Dedifferentiated amniotic fluid mesenchymal stem cell (primary cell): ENCODE data around the gene TAAR1.
"Not testable (repeated sequence)": the region's sequence is repeated elsewhere in the genome, so short reads cannot be mapped to it uniquely, and the experiment has no call there.

ENCODE experiments used
- DNase-seq: peaks from one replicate; pipeline ENCODE4 v3.0.0-alpha.2; 2016; ENCODE audit errors: extremely low spot score

The TAAR1 gene, protein sequence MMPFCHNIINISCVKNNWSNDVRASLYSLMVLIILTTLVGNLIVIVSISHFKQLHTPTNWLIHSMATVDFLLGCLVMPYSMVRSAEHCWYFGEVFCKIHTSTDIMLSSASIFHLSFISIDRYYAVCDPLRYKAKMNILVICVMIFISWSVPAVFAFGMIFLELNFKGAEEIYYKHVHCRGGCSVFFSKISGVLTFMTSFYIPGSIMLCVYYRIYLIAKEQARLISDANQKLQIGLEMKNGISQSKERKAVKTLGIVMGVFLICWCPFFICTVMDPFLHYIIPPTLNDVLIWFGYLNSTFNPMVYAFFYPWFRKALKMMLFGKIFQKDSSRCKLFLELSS

DNA sequence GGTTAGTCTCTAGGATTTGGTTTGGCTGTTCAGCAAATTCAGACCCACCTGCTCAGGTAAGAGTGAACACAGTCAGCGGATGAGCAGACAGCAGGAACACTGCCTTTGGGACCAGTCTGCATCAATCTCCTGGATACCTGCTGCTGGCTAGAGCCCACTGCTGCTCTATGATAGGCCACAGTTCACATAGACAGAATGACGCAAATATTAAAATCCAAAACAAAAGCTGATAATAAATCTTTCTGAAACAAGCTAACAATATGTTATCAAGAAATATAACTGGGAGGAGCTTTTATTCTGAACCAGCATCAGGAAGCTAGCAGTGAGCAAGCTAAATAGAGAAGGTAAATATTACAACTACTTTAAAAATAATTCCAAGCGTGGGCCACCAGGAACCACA is at the start of gene TAAR1:
TSS of gene TAAR1 (minus strand) at position 101 of the 400 bp plus-strand sequence. CDS start 13,179 bp downstream, outside the sequence.
- no peak for DNase-seq

DNA sequence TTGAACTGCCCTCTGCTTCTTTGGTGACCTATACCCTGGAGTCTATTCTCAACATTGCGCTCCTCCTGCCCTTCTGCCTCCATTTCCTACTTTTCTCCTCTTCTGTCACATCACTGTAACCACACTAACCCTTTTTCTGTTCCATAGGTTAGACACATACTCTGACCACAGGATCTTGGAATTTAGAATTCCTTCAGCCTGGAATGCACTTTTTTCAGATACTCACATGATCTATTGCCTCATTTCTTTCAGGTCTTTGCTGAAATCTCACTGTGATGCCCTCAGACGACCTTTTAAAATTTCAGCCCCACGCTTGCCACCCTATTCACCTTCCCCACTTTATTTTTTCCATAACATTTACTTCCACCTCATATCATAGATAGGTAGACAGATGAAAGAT is 49.8 kb upstream of the TAAR1 start:
- no peak for DNase-seq

DNA sequence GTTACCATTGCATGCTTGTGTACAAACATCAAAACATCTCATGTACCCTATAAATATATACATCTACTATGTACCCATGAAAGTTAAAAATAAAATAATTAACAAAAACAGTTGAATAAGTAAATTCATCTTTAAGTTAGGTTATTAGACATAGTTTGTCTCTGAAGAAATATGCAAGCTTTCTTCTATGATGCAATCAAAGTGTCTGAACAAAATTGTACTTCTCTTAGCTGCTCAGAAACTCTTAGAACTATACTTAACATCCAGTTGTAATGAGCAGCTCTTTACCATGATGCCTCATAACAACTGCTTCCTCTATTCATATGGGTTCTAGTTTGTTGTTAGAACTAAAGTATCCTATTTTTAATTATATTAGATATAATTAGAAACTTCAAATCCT is 49.0 kb upstream of the TAAR1 start:
- DNase-seq: no peak

DNA sequence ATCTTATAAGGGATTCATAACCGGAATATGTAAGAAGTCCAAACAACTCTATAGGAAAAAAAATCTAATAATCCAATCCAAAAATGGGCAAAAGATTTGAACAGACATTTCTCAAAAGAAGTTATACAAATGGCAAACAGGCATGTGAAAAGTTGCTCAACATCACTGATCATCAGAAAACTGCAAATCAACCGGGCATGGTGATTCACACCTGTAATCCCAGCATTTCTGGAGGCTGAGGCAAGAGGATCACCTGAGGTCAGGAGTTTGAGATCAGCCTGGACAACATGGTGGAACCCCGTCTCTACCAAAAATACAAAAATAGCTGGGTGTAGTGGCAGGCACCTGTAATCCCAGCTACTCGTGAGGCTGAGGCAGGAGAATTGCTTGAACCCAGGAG is 47.8 kb upstream of the TAAR1 start:
- DNase-seq: not testable (repeated sequence)

DNA sequence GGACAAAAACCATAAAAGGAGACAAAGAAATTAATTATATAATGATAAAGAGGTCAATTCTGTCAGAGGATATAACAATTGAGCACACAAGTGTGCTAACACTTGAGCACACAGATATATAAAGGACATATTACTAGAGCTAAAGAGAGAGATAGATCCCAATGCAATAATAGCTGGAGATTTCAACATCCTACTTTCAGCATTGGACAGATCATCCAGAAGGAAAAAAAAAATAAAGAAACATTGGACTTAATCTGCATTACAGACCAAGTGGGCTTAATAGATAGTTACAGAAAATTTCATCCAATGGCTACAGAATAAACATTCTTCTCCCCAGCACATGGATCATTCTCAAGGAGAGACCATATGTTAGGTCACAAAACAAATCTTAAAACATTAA is 45.0 kb upstream of the TAAR1 start:
- no peak for DNase-seq

DNA sequence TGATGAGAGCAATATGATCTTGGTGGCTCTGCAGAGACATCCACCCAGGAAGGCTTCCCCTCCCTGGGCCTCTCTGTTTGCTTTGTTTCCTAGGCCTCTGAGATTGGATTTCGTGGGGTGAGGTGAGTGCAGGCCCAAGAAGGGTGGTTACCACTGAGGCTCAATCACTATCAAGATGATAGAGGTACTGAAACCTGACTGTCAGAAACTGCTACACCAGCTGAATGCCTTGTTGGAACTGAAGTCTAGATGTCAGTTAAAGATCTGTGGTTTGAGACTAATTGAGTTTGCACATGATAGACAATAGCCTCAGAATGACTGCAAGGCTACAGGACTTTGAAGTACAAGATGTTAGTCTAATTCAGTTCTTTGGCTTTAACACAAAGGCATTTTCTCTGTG is 39.6 kb upstream of the TAAR1 start:
- no peak for DNase-seq

DNA sequence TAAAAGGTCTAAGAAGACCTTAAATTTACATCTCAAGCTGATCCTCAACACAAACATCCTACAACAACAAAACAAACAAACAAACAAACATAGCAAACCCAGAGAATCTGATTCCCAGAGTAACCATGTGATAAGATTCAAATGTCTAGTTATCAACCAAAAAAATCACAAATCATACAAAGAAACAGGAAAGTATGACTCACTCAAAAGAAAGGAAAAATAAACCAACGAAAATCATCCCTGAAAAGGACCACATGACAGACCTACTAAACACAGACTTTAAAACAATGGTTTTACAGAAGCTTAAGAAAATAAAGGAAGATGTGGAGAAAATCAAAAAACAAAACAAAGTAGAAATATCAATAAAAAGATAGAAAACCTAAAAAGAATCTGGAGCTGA is 36.8 kb upstream of the TAAR1 start:
- no peak for DNase-seq

DNA sequence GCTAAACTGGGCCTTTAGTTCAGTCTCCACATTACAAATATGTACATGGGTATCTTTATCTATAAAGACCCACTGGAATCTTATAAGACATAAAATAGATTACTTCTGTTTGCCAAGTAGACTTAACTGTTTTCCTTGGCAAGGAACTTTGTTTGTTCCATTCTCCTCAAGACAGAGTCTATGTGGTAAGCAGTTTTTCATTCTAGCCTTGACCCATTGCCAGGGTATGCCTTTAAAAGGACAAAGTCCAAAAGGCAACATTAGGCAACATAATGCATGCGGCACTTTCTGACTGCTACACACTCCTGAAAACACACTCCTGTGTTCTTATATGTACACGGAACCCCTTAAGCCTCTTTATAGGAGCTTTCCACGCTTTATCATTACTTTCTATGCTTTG is 34.5 kb upstream of the TAAR1 start:
- DNase-seq: no peak

DNA sequence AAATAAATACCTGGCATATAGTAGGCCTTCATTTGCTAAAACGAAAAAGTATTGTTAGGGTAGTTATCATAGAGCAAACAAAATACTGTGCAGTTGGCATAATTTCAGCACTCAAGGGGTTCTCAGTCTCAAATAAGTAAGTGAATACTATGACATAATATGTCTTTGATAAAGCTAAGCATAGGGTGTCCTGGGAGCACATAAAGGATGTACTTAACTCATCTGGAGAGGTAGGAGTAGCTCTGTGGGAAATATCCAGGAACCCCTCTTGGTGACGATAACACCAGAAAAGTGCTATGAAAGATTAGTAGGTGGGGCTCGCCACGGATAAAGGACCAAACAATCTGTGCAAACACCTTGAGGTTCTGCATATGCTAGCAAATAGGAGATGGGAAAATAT is 31.7 kb upstream of the TAAR1 start:
- DNase-seq: no peak

DNA sequence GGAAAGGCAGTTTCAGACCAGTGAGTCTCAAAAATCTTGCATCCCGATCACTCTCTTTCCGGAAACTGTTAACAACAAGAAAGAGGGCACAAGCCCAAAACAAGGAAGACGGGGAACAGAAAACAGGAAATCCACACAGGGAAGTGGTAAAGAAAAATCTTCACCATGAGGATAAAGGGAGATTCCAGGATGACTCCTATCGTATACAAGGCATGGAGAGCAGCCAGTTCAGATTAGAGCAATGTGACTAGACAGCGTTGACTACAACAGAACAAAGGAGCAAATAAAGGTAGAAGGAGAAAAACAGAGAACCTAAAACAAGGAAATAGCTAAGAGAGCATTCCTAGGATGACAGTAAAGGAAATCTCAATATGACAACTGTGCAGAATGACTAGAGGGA is 28.3 kb upstream of the TAAR1 start:
- no peak for DNase-seq

DNA sequence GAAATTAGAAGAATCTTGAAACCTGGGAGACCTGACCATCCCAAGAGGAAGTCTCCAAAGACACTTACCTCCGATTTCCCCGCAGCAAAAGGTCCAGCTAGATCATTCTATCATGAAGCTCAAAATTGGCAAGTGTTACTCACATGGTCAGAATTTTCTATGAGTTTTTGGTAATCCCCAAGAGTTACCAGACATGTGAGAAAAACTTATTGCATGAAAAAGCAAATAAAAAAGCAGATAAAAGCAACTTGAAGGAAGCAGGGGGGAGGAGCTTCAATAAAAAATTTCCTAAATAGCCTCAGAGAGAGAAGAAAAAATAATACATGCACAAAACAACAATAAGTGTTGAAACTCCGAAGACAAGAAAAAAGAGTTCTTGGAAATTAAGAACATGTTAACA is 27.5 kb upstream of the TAAR1 start:
- DNase-seq: no peak

DNA sequence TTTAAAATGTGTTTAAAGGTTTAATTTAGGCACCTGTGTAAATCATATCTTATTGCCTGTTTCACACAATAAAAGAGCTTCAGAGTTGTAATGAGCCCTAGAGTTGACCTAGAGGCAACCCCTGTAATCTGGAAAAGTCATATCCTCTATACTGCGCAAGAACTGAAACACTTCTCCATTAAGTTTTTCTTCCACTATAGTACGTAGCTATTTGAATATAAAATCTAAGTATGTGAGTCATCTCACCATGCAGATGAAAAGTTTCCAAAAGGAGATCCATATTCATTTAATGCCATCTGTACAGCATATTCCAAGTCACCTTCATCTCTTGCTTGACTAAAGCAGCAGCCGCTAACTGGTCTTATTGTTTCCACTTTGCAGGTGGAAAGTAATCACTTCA is 26.0 kb upstream of the TAAR1 start:
- no peak for DNase-seq

DNA sequence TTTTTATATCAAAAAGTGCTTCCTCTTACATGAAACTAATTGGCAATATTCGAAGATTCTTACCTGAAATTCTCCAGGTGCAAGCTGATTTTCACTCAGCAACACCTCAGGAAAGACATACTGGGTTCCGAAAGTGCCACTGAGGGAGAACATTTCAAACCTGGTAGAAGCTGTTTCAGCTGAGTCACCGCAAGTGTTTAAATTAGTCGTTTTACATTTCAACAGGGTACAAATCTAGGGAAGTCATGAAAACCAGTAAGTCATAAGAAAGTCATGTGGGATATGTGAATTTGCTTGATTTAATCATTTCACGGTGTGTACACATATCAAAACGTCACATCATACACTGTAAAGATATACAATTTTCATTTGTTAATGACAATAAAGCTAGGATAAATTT is 25.3 kb upstream of the TAAR1 start:
- DNase-seq: no peak

DNA sequence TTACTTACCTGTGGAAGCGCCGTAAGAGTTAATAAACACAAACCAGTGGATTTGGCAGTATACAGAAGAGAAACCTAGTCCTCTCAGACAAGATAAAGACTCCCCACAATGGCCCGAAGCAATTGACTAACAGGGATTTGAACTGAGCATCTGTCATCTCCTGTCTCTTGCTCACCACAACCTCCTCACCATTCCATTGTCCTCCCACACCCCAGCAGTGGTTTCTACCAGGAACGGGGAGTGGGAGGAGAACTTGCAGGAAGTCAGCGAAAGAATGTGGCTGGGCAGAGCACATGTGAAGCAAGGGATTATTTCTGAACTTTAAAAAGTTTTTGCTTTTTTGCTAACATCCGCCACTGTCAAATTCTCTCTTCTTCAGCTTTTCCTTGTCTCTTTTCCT is 24.6 kb upstream of the TAAR1 start:
- peak; percentile 59 for DNase-seq

DNA sequence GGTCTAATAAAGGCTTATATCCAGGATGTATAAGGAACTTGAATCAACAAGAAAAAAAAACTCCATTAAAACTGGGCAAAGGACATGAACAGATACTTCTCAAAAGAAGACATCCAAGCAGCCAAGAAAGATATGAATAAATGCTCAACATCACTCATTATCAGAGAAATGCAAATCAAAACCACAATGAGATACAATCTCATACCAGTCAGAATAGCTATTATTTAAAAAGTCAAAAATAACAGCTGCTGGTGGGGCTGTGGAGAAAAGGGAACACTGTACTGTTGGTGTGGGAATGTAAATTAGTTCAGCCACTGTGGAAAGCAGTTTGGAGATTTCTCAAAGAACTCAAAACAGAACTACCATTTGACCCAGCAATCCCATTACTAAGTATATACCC is 20.1 kb upstream of the TAAR1 start:
- DNase-seq: not testable (repeated sequence)

DNA sequence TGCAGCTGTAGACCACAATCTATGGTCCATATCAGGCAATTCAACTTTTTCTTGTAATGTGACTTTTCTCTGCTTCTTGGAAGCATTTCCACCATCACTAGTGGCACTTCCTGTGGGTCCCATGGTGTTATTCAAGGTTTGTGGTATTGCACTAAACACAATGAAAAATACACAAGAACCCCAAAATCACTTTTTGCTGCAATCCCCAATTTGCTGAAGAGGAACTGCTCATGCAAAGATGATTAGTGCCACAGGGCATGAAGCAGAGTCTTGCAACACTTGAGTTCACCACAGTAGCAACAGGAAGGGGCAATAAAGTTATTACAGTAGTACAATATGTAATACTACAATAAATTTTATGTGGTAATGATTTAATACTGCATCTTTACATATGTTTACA is 16.8 kb upstream of the TAAR1 start:
- DNase-seq: no peak

DNA sequence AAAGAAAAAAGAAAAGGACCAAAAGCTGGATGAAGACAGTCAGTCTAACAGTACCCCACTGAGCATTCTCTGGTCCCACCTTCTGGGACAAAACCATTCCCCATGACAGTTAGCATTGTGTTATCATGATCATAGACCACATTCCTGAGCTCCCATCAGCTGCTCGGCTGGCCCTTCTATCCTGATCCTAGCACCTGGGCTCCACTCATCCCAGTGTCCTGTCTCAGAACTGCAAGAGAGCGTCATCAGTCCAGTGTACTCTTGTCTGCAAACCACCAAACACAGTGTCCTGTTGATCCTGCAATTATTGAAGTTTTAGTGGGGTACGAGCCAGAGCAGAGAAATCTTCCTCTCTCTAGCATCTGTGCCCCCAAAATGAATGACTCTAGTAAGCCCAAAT is 16.0 kb upstream of the TAAR1 start:
- DNase-seq: no peak

DNA sequence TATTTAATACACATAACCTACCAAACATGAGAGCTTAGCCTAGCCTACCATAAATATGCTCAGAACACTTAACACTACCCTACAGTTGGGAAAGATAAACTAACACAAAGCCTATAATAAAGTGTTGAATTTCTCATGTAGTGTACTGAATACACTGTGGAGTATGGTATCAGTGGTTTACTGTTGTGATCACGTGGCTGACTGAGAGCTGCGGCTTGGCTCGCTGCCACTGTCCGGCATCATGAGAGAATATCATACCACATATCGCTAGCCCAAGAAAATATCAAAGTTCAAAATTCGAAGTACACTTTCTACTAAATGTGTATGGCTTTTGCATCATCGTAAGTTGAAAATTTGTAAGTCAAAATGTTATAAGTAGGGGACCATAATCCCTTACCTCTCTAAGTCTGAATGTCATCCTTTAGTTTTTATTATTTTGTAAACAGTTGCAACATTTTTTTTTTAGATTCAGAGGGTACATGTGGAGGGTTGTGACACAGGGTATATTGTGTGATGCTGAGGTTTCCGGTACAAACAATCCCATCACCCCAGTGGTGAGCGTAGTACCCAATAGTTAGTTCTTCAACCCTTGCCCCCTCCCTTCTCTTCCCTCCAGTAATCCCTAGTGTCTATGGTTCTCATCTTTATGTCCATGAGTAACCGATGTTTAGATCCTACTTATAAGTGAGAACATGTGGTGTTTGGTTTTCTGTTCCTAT is 14.6 kb upstream of the TAAR1 start:
- DNase-seq: no peak

DNA sequence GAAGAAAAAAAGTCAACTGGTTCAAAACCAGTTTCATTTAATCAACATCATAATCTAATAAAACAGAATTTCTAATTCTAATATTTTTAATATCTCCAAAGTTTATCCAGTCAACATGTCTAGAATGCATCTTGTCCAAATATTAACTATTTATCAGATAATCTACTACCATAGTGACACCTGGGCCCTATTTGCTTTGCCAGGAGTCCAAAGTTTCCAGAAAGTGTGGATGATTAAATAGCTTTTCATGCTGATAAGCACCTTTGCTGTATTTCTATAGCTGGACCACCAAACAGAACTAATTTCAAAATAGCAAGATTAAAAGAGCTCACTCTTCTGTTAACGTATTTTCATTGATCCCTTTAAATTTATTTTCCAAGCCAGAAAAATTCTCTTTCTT is 12.3 kb upstream of the TAAR1 start:
- DNase-seq: no peak

DNA sequence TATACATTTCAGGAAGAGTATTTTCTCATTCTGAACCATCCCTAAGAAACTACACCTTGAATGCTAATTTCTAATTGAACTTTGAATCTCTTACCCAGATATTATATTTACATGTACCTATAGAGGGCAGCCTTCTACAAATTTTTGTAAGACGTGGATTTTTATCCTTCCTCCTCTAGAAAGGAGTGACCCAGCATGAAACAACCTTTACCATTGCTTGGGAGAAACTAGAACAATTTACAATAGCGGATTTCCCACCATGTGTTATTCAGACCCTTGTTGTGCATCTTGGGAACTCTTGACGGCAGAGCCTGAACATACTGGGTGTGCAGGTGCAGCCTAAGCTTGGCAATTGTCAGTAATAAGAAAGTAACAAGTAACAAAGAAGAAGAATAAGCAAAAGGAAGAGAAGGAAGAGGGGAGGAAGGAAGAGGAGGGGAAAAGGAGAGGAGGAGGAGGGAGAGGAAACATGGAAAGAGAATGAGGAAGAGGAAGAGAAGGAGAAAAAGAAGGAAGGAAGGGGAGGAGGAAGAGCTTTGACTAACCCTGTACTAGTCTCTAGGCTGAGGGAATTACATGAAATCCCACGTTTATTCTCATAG is 10.8 kb upstream of the TAAR1 start:
- peak; percentile 69 for DNase-seq

DNA sequence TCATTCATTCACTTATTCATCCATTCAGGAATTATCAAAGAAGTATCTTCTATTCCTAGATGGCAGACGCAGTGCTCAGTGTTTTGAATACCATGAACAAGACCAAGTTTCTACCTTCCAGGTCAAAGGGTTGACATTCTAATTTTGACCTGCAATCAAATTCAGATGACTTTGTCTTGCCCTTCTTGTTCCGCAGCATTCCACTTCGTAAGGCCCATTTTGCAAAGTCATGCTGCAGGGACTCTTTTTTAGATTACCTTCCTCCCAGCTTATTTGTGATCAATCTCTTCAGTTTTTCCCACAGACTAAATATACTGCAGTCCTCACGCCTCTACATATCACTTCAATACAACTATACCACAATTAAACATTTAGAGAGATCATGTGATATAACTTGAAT is 7.1 kb upstream of the TAAR1 start:
- DNase-seq: no peak

DNA sequence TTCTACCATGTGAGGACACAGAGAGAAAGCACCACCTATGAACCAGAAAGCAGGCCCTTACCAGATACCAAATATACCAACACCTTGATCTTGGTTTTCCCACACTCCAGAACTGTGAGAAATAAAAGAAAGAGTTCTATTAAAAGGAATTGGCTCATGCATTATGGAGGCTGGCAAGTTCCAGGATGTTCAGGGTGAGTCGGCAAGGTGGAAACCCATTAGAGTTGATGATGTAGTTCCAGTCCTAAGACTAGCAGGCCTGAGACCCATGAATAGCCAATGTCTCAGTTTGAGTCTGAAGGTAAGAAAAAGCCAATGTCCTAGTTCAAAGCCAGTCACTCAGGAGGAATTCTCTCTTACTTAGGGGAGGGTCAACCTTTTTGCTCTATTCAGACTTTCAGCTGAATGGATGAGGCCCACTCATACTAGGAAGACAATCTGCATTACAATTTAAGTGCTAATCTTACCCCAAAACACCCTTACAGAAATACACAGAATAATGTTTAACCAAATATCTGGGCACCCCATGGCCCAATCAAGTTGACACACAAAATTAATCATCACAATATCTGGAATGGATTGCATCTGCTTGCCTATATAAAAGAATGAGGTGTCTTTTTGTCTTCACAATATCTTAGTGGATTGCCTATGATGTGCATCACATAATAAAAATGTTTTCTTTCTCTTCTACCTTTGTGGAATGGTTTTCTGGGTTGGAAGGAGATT is 5.5 kb upstream of the TAAR1 start:
- DNase-seq: no peak

DNA sequence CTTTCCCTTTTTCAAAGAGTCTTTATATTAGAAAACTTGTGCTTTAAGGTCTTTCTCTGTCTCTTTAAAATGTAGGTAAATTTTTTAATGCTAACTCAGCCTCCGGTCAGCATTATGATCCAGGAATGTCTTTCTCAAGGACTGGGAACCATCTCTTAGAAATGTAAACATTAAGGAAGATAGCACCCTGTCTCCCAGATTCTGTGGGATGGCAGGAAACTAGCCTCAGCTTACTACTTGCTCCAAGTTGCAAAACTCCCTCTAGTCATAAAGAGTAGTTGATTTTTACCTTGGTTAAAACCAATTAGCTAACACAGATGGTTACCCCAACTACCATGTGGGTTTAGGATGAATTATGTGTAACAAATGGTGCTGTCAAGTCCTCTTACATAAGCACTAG is 4.7 kb upstream of the TAAR1 start:
- no peak for DNase-seq
